Activated CD4-positive, alpha-beta T cell treated with anti-CD3 and anti-CD28 coated beads, Interleukin-2, amount 50 U/mL, for 48 hours (primary cell): ENCODE results near the gene ATG10.
"Not testable (repeated sequence)": the region's sequence is repeated elsewhere in the genome, so short reads cannot be mapped to it uniquely, and the experiment has no call there.

ENCODE experiments used
- DNase-seq, 2 experiments: peaks; one replicate each; pipeline ENCODE4 v3.0.0-alpha.2; 2020

Gene ATG10

DNA sequence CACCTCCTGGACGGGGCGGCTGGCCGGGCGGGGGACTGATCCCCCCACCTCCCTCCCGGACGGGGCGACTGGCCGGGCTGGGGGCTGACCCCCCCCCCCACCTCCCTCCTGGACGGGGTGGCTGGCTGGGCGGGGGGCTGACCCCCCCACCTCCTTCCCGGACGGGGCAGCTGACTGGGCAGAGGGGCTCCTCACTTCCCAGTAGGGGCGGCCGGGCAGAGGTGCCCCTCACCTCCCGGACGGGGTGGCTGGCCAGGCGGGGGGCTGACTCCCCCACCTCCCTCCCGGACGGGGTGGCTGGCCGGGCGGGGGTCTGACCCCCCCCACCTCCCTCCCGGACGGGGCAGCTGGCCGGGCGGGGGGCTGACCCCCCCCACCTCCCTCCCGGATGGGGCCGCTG is 11.3 kb downstream of the ATG10 start:
- not testable (repeated sequence) for DNase-seq

DNA sequence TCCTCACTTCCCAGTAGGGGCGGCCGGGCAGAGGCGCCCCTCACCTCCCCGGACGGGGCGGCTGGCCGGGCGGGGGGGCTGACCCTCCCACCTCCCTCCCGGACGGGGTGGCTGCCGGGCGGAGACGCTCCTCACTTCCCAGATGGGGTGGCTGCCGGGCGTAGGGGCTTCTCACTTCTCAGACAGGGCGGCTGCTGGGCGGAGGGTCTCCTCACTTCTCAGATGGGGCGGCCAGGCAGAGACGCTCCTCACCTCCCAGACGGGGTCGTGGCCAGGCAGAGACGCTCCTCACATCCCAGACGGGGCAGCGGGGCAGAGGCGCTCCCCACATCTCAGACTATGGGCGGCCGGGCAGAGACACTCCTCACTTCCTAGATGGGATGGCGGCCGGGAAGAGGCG is 11.7 kb downstream of the ATG10 start:
- not testable (repeated sequence) for DNase-seq

DNA sequence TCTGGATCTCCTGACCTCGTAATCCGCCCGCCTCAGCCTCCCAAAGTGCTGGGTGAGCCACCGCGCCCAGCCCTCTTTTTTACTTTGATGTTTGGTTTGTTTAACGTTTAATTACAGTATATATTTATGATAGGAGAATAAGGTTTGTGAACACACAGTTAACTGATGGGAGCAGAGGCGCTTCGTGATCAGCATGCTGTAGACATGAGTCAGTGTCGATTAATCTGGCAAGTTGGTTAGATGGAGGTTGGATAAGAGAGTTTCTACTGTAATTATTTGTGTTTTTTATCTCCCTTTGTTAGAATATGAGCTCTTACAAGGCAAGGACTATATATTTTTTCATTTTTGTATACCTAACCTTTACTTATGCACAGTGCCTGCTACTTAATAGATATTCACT is 14.3 kb downstream of the ATG10 start:
- DNase-seq, result no peak

DNA sequence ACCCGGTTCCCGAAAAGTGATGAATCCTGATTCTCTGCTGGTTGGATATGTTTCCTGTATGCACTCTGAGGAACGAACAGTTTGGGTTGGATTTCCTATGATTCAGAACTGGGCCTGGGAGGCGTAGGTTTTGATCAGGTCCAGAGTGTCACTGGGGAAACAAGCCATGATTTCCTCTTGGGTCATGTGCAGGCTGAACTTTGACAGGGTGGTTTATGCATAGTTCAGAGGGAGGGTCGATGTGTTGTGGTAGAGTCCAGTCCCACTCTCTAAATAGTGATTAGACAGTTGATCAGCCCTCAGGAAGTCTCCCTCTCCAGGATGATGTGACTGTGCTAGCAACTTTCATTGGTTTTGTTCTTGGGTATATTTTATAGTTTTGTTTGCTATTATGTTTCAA is 17.4 kb downstream of the ATG10 start:
- DNase-seq, result no peak

DNA sequence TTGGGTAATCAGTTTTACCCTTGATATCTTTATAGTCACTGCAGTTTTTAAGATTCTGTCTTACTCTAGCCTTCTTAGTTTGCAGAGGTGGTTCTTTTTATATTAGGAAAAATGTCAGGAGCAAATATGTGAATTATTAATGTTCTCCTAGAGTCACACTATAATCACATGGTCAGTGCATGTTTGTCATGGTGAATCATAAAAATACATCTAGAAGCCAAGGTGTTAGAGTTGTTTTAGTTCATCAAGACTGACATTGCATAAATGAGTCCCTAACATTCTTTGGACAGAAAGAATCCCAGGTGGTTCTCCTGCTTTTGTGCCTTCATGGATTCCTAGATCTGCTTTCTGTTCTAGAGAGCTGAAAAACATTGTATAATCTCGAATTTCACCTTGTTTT is 22.9 kb downstream of the ATG10 start:
- DNase-seq, result no peak

DNA sequence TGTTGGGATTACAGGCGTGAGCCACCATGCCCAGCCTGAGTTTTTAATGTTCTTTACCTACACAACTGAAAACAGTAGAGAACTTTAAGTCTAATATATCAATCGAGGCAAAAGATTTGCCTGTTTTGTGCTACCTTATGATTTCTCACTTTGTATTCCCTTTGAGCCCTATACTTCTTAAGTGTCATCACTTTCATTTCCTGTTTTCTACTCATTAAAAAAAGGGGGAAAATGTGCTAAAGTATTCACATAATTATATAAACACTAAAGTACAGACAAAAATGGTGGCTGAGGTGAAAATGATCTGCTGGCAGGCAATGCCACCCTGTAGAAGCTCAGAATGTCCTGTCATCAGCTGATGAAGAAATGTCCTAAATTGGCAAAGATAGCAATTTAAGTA is 23.6 kb downstream of the ATG10 start:
- no peak for DNase-seq

DNA sequence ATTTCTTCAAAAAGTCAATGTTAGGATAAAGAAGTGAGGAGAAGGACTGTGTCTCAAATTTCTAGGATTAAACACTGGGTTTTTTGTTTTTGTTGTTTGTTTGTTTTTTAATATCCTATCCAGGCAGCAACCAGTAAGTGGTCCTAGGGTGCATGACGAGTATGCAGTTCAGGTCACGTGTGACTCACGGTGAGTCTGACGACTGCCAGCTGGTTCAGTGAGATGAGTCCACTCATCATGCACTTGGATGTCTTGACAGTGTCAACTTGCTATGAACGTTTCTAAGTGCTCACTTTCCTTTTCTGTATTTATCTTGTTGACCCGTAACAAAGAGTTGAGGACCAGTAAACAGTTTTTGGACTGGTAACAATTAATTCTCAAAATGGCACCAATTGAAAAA is 32.7 kb downstream of the ATG10 start:
- DNase-seq, result no peak

DNA sequence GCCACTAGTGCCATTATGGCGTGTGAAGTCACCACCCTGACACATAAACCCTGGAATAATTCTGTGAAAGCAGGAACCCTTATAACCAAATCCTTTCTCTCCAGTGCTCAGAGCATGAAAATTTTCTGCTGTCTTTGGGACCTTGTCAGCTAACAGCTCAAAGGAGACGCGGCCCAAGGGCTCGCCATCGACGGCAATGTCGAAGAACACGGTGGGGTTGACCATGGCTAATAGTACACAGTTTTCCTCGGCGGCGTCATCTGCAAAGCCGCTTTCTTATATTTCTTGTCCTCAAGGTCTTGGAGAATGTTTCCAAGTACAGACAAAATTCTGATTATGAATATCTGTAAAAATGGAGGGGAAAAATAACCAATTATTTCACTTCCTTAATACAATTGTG is 38.0 kb downstream of the ATG10 start:
- not testable (repeated sequence) for DNase-seq

DNA sequence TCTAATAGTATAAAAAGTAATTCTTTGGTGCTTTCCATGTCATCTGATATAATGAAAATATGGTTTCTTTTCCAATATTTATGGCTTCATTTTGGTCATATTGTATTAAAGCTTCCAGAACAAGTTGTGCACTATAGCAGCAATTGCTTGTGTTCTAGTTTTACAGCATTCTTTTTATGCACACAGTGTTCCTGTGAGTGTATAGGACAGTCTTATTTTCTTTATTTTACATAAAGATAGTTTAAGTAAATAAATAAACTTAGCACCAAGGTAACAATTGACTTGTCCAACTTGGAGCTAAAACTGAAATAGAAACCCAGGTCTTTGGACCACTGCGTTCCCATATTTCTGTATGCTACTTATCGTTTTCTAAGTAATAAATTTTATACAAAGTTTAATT is 38.9 kb downstream of the ATG10 start:
- DNase-seq, result no peak

DNA sequence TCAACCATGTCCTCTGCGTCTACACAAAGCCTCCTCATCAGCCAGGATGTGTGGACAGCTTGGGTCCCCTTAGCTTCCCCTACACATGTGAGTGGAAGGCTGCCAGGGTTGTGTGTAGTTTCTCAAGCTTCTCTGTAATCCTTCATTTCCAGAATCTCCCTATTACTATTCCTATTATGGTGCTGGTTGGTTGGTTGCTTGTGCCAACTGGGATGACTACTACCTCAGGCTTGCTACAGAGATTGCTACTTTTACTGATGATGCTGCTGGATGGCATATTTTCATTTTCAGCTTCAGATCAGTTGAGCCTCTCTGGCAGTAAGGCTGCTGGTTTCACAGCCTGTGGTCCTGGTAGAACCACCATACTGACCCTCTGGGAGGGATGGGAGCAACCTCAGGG is 39.9 kb downstream of the ATG10 start:
- no peak for DNase-seq

DNA sequence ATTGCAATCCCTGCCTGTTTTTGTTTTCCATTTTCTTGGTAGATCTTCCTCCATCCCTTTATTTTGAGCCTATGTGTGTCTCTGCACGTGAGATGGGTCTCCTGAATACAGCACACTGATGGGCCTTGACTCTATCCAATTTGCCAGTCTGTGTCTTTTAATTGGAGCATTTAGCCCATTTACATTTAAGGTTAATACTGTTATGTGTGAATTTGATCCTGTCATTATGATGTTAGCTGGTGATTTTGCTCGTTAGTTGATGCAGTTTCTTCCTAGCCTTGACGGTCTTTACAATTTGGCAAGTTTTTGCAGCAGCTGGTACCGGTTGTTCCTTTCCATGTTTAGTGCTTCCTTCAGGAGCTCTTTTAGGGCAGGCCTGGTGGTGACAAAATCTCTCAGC is 42.8 kb downstream of the ATG10 start:
- DNase-seq, result not testable (repeated sequence)

DNA sequence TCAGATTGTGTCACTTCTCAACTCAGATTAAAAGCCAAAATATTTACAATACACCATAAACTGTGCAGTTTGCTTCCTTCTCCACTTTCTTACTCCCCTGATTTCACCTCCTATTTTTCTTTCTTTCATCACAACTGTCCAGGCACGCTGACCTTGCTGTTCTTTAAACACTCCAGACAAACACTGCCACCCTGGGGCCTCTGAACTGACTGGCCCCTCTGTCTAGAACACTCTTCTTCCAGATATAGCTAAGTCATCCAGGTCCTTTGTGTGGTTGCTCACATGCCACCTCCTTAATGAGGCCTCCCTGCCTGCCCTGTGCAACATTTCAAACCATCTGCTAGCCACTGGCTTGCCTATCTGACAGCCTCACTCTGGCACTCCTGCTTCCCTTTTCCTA is 46.6 kb downstream of the ATG10 start:
- DNase-seq, result no peak

DNA sequence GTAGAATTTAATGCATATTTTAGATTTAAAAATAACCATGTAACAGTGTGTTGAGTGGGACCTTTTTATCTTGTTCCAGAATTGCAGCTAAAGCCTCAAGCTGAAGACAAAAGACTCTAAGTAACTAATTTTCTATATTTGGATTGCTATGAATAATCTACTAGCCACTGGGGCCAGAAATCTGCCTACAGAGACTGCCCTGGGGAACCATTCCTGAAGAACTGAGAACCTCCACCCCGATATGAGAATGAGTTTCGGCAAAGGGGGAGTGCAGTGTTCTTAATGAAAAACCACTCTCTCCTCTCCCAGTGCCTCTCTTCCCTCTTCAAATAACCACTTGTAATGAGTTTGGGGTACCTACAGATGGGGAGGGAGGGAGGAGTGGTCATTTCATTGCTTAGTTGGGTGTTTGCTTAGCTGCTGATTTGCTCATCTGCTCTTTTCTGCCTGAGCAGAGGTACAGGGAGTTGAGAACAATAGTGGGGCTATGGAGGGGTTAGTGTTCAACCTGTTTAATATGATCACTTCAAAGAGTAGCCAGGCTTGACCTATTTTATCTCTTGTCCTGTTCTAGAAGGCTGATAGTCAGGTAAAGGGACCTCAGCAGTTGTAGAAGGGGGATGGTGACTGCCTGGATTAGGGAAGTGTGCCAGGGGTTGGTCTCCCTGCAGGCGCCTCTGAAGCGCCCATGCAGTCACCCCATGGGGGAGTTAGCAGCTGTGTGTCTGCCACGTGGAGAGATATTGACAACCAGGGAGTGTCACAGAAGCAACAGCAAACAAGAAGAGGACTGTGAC is 47.7 kb downstream of the ATG10 start:
- no peak for DNase-seq

DNA sequence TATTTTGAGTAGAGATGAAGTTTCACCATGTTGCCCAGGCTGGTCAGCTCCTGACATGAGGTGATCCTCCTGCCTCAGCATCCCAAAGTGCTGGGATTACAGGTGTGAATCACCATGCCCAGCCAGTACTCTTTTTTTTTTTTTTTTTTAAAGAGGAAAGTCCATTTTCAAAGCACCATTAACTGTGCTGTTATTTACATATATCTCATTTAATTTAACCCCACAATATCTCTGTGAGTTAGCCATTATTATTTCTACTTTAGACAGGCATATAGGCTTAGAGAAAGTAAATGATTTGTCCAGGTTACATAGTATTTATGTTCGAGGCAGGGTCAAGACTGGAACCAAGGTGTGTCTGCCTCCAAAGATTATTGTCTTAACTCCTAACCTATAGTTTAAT is 50.7 kb downstream of the ATG10 start:
- DNase-seq, result no peak

DNA sequence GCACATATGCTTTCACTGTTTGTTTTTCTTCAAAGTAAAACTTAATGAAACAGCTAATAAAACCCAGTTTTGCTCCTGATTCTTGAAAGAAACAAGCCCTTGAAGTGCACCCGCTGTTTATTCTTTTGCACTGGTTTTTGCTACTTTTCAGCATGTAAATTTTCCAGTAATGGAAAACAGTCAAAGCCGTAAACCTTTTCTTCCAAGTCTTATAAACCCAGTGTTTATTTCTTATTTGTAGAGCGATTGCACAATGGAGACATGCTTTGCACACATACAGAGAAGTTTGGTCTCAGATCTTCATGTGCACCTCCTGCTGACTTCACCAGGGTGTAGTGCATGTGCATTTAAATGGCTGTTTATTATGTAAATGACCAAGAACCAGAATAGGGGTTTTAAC is 51.8 kb downstream of the ATG10 start:
- DNase-seq, result no peak

DNA sequence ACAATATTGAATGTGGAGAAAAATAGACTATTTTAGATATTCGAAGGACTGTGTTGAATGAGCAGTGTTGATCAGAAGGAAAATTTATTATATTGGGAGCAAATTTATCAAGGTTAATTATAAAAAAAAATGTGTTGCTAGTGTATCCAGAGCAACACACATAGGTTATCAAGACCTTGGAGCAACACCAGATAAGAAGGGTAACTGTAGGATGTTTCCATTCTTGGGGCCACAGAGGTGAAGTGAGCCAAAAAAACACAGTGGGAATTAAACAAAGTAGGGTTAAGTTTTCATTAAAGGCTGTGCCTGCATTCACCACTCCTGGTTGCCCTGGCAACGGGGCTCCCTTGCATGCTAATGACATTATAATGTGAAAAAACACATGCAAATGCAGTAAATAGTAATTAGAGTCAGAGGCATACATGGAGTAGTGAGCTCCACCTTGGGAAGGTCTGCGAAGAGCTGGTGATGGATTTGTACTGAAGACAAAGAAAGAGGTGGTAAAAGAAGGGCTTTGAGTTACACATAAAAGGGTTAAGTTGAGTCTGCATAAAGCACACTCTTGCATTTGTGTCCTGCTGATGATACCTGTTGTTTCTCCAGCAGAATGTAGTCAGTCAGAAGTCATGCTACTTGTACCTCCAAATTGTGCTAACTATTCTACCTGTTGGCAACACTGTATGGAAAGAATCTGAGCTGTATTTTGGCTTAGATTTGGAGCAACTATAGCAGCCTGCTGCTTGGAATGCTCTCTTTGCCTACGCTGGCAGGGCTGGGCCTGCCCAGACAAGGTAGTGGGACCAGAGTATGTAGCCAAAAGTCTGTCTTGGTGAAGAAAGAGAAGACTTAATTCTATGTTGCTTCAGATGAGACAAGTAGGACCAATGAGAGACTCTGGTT is 59.6 kb downstream of the ATG10 start:
- DNase-seq, result no peak

DNA sequence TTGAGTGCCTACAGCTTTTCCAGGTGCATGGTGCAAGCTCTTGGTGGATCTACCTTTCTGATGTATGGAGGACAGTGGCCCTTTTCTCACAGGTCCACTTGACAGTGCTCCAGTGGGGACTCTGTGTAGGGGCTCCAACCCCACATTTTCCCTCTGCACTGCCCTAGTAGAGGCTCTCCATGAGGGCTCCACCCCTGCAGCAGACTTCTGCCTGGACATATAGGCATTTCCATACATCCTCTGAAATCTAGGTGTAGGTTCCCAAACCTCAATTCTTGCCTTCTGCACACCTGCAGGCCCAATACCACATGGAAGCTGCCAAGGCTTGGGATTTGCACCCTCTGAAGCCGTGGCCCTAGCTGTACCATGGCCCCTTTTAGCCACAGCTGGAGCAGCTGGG is 71.1 kb downstream of the ATG10 start:
- DNase-seq, result not testable (repeated sequence)

DNA sequence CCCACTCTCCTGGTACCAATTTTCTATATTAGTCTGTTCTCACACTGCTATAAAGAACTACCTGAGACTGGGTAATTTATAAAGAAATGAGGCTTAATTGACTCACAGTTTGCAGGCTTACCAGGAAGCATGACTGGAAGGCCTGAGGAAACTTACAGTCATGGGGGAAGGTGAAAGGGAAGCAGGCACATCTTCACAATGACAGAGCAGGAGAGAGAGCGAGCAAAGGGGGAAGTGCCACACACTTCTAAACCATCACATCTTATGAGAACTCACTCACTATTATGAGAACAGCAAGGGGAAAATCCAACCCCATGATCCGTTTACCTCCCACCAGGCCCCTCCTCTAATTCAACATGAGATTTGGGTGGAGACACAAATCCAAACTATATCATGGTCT is 72.2 kb downstream of the ATG10 start:
- no peak for DNase-seq

DNA sequence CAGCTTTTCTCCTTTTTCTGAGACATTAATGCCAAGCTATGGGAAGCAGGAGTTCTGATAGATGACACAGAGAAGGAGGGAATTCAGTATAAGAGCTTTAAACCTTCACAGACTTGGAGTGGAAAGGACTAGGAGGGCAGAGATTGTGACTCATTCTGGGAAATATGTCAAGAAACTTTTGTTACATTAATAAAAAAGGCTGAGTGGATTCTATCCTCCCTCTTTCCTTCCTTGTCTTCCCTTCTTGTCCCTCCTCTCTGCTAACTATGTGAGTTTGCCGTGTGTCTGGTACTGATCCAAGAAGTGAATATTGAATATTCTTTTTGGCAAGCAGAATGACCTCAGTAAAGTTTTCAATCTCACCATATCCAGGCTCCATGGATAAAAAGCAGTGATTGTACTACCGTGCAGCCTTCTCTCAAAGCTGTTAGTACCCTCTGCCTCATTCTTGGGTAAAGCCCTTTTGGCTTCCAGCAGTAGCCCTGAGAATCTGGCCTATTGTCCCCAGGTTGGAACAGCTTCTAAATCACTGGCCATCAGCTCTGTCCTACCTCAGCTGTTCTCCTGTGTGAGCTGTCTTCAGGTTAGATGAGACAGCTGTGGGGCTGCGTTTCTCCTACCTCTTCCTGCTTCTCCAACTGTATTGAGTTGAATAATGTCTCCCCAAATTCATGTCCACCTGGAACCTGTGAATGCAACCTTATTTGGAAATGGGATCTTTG is 73.9 kb downstream of the ATG10 start:
- DNase-seq, result no peak

DNA sequence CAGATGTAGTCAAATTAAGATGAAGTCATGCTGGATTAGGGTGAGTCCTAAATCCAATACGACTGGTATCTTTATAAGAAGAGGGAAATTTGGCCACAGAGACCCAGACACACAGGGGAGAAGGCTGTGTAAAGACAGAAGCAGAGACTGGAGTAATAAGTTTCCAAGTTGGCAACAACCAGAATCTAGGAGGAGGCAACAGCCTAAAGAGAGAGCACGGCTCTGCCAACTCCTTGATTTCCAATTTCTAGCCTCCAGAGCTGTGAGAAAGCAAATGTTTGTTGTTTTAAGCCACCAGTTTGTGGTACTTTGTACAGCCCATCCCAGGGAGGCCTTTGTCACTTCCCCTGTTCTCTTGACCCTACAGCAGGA is 74.4 kb downstream of the ATG10 start:
- no peak for DNase-seq

DNA sequence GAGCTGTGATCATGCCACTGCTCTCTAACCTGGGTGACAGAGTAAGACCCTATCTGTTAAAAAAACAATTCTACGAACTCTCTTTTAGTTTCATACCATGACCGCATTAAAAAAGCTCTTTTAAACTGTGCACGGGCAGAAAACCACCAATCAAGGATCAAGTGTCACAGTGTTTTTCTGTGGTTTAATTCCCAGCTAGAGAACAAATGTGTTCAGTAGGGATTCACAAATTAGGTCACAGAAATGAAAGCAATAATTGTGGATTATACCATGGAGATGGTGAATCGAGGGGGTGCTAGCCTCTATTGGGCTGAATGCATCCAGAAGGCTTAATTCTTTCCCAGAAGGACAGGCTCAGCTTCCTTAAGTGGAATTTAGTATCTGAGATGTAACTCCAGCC is 79.1 kb downstream of the ATG10 start:
- no peak for DNase-seq

DNA sequence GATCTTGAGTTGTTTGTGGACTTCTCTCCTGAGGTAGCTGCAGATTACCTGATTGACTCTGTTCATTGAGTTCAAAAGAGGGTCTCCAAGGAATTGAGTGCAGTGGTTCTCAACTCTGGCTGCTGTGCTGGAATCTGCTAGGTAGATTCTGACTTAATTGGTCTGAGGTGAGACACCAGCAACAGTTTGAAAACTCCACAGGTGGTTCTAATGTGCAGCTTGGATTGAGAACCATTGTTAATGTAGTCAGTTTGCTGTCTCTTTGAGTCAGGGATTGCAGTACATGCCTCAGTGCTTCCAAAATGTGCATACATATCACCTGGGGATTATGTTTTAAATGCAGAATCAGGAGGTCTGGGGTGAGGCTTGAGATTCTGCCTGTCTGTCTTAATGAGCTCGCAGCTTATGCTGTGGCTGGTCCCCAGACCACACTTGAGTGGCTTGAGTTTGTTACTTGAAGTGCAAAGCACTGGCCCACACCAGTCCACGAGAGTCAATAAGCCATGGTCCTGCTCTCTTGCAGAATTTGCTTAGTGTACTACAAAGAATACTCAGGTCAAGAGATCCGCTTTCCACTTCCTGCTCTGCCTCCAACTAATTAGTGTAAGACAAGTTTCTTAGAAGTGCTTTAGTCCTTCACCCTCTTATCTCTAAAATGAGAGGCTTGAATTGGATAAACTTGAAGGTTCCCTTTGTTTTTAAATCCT is 82.3 kb downstream of the ATG10 start:
- DNase-seq, result no peak

DNA sequence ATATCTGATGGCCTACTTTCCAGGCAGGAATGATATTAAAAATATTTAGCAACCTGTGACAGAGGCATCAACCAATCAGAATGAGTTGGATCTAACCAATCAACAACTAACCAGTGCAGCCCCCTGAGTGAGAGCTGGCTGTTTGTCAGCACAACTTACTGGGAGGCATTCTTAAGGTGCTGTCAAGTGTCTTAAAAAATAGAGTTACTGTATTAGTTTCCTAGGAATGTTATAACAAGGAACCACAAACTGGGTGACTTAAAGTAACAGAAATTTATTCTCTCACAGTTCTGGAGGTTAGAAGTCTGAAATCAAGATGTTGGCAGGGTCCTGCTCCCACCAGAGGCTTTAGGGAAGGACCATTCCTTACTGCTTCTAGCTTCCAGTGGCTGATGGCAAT is 85.2 kb downstream of the ATG10 start:
- DNase-seq, result no peak
